Left kidney (tissue), 2 donors: ENCODE data around the gene IL1RAPL1. TPM values are rescaled to one million over a fixed set of nuclear protein-coding genes. Genes with fewer than 3 reads are reported as not detected.
"Not testable (repeated sequence)": the region's sequence is repeated elsewhere in the genome, so short reads cannot be mapped to it uniquely, and the experiment has no call there.

Experiments used
- DNase-seq: peaks from one replicate; pipeline ENCODE4 v3.0.0-alpha.2; 2013
- polyA plus RNA-seq: library from polyadenylated mRNA; unstranded; fragments of 120-200 nt; gene quantifications from one replicate; pipeline ENCODE4 v1.2.1, GENCODE V29; 2013; ENCODE audit not compliant: insufficient read length

Gene IL1RAPL1
- polyA plus RNA-seq, 1 donor: 2.5 TPM

- DNase-seq: no peak
These were observed 688.7 kb downstream of the IL1RAPL1 start for GRCh38 chrX:29275928-29276327.

- DNase-seq: no peak
These were observed 694.0 kb downstream of the IL1RAPL1 start for GRCh38 chrX:29281078-29281742.

DNA sequence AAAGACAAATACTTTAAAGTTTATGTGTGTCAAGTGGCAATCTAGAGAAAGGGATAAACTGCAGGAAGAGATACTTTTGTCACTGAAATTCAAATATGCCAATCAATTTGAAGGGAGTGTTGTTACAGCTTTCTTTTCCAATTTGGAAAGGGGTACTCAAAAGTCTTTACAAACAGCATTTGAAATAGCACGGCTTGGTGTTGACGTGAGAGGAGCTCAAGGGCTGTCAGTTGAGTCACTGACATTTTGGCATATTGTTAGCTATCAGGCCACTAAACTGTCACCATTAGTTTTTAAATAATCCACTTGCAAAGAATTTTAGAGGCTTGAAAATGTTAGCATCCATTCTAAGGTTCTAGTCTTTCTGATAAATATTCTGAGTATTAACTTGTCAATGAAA is 698.4 kb downstream of the IL1RAPL1 start:
- no peak for DNase-seq

DNA sequence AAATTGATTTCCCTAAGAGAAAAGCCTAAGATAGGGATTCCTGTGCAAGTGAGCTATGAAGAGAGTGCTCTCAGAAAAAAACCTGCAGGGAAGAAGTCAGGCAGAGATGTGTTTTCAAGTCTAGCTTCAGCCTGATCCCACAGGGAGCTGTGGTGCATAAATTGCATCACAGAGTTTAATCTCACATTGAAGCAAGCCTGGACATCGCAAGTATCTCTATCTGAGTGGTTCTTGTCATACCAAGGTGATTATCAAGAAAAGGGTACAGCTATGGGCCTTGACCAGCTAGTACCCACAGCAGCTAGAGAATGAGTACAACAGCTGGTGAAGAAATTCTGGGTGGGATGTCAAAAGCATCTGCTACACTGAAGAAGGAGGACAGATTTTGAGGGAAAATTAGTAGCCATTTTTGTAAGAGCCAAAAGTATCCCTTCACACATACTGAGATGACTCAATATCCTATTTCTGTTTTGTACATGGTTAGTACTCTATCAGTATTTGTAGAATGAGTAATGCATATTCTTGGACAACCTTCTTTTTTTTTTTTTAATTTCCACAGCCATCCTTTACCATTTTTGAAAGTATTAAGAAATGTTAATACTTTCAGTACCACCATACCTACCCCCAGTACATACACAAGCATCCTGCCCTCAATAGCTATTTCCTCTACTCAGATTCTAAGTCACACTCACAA is 708.9 kb downstream of the IL1RAPL1 start:
- no peak for DNase-seq

DNA sequence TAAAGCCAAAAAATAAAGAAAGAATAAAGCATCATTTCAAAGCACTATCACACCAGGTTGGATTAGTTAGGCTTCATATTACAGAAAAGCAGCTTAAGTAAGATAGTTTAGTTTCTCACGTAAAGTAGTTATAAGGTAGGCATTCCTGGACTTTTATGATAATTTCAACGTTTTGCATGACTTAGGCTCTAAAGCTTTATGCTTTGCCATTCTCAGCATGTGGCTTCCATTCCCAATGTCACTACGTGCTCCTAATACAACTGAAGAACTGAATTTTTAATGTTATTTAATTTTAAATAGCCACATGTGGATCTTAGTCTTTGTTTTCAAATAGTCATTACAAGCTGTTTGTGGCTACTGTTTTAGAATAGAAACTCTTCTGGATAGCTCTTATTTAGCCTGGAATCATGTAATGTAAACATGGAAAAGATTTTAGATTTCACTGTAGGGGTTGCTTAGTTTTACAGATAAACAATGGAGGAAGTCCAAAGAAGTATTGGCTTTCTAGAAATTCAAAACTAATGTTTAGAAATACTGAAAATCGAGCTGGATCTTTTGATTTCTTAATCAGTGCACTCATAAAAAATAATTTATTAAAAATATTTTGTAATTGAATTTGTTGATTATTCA is 710.0 kb downstream of the IL1RAPL1 start:
- DNase-seq: no peak

GRCh38 chrX:29299684-29300083 is 712.4 kb downstream of the IL1RAPL1 start:
- peak; percentile 6 for DNase-seq

DNA sequence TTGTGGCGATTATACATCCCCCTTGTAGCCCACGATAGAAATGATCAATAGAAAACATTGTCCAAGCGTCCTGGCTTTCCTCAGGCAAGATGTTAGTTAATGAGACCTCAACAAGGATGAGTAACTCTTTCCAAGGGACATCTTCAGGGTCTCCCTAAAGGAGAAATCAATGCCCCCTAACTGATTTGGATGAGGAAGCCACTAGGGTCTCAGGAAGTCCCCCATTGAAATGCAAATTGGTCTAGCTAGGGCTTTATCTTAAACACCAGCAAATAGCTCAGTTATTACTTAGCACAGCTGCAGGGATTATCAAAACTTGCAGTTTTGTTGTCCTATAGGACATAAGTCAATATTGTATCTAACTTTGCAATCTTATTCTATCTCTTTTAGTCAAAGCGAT is 721.5 kb downstream of the IL1RAPL1 start:
- DNase-seq: no peak

DNA sequence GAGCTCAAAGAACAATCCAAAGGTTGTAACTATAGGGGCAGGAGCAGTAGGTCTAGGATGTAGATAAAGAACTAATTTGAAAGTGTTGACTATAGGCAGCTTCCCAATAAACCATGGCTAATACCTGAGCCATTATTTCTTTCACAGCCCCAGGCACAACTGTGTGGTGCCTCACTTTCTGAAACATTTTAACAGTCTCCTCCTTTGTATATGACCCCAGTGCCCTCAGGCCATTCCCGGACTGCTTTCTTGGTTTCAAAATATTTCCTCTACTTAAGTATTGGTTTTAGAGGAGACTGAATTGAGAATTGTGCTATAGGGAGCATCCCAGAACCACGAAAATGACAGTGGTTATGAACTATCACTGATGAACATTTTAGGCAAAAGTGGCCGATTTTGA is 728.7 kb downstream of the IL1RAPL1 start:
- DNase-seq: no peak

- peak; percentile 3 for DNase-seq
These were observed 730.8 kb downstream of the IL1RAPL1 start for GRCh38 chrX:29318012-29318411.

DNA sequence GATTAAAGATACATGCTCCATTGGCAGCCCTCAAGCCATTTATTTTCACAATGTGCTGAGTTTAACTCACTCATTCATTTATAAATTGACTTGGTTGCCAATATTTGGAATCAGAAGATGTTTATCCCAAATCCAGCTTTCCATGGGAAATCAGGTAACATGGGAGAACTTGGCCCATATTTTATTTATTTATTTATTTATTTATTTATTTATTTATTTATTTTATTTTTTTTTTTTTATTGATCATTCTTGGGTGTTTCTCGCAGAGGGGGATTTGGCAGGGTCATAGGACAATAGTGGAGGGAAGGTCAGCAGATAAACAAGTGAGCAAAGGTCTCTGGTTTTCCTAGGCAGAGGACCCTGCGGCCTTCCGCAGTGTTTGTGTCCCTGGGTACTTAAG is 745.2 kb downstream of the IL1RAPL1 start:
- DNase-seq: not testable (repeated sequence)

- DNase-seq: not testable (repeated sequence)
These were observed 745.8 kb downstream of the IL1RAPL1 start for GRCh38 chrX:29333091-29333490.

GRCh38 chrX:29348288-29348687 is 761.0 kb downstream of the IL1RAPL1 start:
- DNase-seq: no peak

GRCh38 chrX:29359276-29359675 is 772.0 kb downstream of the IL1RAPL1 start:
- DNase-seq: no peak

GRCh38 chrX:29374765-29375164 is 787.5 kb downstream of the IL1RAPL1 start:
- not testable (repeated sequence) for DNase-seq

GRCh38 chrX:29376584-29376983 is 789.3 kb downstream of the IL1RAPL1 start:
- no peak for DNase-seq

- no peak for DNase-seq
These were observed 795.6 kb downstream of the IL1RAPL1 start for GRCh38 chrX:29382811-29383210.

DNA sequence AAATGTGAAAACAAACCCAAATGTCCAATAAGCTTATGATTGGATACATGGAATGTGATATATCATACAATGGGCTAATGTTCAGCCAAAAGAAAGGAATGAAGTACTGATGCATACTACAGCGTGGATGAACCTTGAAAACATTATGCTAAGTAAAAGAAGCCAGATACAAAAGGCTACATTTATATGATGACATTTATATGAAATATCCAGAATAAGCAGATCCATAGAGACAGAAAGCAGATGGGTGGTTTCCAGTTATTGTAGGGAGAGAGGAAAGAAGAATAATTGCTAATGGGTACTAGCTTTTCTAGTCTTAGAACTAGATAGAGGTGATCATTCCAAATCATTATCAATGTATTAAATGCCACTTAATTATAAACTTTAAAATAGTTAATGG is 801.3 kb downstream of the IL1RAPL1 start:
- DNase-seq: no peak

- no peak for DNase-seq
These were observed 810.3 kb downstream of the IL1RAPL1 start for GRCh38 chrX:29397506-29397905.

DNA sequence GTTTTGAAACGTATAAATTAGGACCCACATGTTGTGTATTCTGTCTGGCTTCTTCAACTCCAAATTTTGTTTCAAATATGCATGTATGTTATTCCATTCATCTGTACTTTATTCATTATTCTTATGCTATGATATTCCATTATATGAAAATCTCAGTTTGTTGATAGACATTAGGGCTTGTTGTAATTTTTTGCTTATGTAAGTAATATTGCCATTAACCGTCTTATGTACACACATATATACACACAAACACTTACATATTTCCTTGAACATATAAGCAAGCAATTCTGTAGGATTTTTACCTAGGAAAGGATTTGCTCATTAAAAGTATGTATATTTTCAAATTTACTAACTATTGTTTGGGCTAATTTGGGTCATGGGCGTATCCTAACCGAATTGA is 820.1 kb downstream of the IL1RAPL1 start:
- DNase-seq: no peak

DNA sequence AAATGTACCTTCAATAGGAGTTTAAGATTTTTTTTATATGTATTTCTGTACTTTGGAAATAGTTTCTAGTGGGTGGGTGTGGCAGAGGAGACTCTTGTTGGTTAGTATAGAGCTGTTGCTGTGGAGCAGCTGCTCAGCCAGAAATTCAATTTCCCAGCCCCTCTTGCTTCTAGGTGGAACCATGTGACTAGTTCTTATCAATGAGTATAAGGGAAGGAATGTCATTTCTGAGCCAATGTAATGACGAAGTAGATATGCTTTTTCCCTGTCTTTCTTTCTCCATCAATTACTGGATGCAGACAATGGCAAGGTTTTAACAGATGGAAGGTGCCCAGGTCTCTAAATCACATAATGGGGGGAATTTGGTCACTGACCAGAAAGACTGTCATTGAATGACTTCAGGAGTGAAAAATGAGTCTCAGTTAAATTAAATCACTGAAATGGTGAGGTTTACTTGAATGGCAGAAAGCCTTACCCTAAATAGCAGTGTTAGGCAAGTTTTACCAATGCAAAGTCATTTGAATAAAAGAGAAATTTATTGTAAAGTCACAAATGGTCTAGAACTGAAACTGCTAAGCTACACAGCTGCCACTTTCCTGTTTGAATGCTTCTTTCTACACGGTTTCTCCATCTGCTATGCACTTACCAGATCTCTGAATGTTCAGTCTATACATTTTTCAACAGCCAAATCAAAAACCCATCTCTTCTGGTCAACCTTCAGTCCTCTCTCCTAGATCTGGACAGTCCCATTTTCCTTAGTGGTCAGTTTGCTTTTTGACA is 832.7 kb downstream of the IL1RAPL1 start:
- no peak for DNase-seq

DNA sequence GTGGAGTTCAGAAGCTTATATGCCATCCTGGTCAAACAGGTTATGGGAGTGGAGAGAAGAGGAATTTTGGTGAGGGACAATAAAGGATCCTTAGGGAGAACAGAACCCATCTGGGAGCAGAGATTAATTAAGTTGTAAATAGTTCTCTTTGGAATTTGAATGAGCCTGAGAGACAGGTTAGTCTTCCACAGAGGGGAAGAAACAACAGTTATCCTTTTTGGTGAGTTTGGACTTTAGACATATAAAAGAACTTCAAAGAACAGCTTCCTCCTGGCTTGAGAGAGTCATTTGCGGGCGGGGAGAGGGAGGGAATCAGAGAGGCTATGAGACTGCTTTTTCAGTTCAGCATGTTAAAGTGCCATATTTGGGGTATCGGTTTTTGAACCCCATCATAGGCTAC is 834.8 kb downstream of the IL1RAPL1 start:
- DNase-seq: no peak

GRCh38 chrX:29431895-29432294 is 844.6 kb downstream of the IL1RAPL1 start:
- DNase-seq: no peak

DNA sequence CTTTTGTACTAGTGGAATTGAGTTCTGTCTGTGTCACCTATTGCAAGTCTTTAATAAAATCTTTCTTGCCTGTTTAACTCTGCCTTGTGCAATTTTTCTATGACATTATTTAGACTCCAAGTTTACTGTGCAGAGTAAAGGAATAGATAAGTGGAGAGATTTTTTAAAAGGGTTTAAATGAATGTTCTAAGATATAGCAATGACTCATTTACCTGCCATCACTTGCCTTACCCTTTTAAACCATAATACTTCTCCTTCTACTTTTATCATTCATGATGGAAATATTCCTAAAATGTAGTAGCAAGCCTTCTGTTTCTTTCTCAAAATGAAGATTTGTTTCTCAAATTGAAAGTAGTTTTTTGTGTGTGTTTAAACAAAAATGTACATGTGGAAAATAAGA is 845.3 kb downstream of the IL1RAPL1 start:
- DNase-seq: no peak
